Measurements from ENCODE around the gene PRSS56. TPM values are rescaled to one million over a fixed set of nuclear protein-coding genes. Genes with fewer than 3 reads are reported as not detected.

The PRSS56 gene
- total RNA-seq, 1 donor from 2014 or later, result not detected

- H3K4me1 Mint-ChIP-seq, result peaks cover 18% of the 10 kb centered on the region
- intact Hi-C loops (cut with micrococcal nuclease), result no loop called here
- H3K36me3 Mint-ChIP-seq (ENCODE audit: low read depth), result peaks cover 13% of the 10 kb centered on the region
- H3K9me3 Mint-ChIP-seq, result no peaks in the 10 kb centered on the region
- no peak for ATAC-seq (ENCODE audit: low read depth)
- ChIA-PET CTCF (no interaction called here), POLR2A (no interaction called here)
- H3K27ac Mint-ChIP-seq, result no peak overlapping the region
- no peak for DNase-seq
- peaks cover 5% of the 10 kb centered on the region for H3K27me3 Mint-ChIP-seq
- H3K4me3 Mint-ChIP-seq, result no peak overlapping the region
- TF ChIP-seq, protein P1, sequence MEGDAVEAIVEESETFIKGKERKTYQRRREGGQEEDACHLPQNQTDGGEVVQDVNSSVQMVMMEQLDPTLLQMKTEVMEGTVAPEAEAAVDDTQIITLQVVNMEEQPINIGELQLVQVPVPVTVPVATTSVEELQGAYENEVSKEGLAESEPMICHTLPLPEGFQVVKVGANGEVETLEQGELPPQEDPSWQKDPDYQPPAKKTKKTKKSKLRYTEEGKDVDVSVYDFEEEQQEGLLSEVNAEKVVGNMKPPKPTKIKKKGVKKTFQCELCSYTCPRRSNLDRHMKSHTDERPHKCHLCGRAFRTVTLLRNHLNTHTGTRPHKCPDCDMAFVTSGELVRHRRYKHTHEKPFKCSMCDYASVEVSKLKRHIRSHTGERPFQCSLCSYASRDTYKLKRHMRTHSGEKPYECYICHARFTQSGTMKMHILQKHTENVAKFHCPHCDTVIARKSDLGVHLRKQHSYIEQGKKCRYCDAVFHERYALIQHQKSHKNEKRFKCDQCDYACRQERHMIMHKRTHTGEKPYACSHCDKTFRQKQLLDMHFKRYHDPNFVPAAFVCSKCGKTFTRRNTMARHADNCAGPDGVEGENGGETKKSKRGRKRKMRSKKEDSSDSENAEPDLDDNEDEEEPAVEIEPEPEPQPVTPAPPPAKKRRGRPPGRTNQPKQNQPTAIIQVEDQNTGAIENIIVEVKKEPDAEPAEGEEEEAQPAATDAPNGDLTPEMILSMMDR (IDR thresholded peaks at IDR 0.05), result no peak
These were observed 21.9 kb downstream of the PRSS56 start for GRCh38 chr2:232541961-232542714.

GRCh38 chr2:232542715-232543467 lies 22.7 kb downstream of the PRSS56 start:
- Mint-ChIP-seq H3K4me3 (no peak overlapping the region), H3K36me3 (ENCODE audit: low read depth) (peaks cover 13% of the 10 kb centered on the region), H3K27me3 (peaks cover 5% of the 10 kb centered on the region), H3K27ac (no peak overlapping the region), H3K9me3 (no peaks in the 10 kb centered on the region), H3K4me1 (peaks cover 23% of the 10 kb centered on the region)
- TF ChIP-seq, protein P1 (IDR thresholded peaks at IDR 0.05), result no peak
- ChIA-PET POLR2A (no interaction called here), CTCF (no interaction called here)
- no peak for ATAC-seq (ENCODE audit: low read depth)
- DNase-seq, result no peak
- intact Hi-C loops (cut with micrococcal nuclease), result no loop called here

- no peak for DNase-seq
- peaks cover 24% of the 10 kb centered on the region for H3K4me1 Mint-ChIP-seq
- intact Hi-C loops (cut with micrococcal nuclease), result no loop called here
- H3K9me3 Mint-ChIP-seq, result no peaks in the 10 kb centered on the region
- ATAC-seq (ENCODE audit: low read depth), result no peak
- H3K27ac Mint-ChIP-seq, result no peak overlapping the region
- peaks cover 14% of the 10 kb centered on the region for H3K36me3 Mint-ChIP-seq (ENCODE audit: low read depth)
- H3K4me3 Mint-ChIP-seq, result no peak overlapping the region
- peaks cover 1% of the 10 kb centered on the region for H3K27me3 Mint-ChIP-seq
- CTCF ChIA-PET, result no interaction called here
- POLR2A ChIA-PET, result no interaction called here
- TF ChIP-seq, protein P1 (IDR thresholded peaks at IDR 0.05), result no peak
These were observed 23.3 kb downstream of the PRSS56 start for GRCh38 chr2:232543491-232543890.

DNA sequence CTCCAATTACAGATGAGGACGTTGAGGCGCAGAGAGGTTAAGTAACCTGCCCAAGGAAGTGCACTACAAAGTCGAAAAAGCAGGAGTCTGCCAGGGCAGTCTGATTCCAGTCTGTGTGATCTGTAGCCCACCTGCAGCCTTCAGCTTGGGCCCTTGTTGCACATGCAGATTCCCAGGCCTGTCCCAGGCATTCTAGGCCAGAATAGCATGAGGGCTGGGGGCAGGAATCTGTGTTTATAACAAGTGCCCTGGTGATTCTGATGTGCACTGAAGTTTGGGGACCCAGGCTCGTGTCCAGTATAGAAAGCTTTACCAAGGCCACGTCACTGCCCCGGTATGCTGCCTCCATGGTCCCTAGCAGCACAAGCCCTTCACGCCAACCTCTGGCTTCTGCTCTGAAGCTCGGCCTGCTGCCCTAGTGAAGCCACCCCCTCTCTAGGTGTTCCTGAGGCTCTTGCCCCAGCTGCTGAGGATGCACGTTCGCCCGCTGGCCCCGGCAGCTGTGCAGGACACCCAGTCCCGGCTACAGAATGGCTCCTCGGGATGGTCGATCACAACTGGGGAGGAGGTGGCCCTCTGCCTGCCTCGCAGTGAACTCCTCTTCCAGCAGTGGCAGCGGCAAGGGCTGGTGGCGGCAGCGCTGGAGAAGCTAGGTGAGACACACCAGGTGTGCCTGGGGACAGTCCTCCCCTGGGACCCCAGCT lies 23.9 kb downstream of the PRSS56 start:
- TF ChIP-seq, protein P1 (IDR thresholded peaks at IDR 0.05), result no peak
- peaks cover 16% of the 10 kb centered on the region for H3K36me3 Mint-ChIP-seq (ENCODE audit: low read depth)
- no peaks in the 10 kb centered on the region for H3K9me3 Mint-ChIP-seq
- ATAC-seq (ENCODE audit: low read depth) (no peak), DNase-seq (no peak)
- peaks cover 25% of the 10 kb centered on the region for H3K4me1 Mint-ChIP-seq
- no peaks in the 10 kb centered on the region for H3K27me3 Mint-ChIP-seq
- ChIA-PET POLR2A (no interaction called here), CTCF (no interaction called here)
- H3K27ac Mint-ChIP-seq, result no peak overlapping the region
- no peak overlapping the region for H3K4me3 Mint-ChIP-seq
- intact Hi-C loops (cut with micrococcal nuclease), result no loop called here

DNA sequence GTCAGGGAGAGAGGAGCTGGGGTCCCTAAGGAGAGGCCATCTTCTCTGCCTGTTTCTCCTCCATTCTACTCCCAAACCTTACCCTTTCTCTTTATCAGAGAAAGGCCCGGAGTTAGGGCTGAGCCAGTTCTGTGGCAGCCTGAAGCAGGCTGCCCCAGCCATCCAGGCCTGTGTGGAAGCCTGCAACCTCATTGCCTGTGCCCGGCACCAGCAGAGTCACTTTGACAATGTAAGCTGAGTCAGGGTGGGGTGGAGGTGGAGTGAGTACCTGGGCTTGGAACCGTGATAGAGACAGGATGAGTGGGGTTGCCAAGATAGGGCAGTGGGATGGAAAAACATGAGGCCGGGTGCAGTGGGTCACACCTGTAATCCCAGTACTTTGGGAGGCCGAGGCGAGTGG lies 24.5 kb downstream of the PRSS56 start:
- DNase-seq, result no peak
- Mint-ChIP-seq H3K4me3 (no peak overlapping the region), H3K4me1 (peaks cover 30% of the 10 kb centered on the region), H3K27ac (no peak overlapping the region), H3K36me3 (ENCODE audit: low read depth) (peaks cover 17% of the 10 kb centered on the region), H3K9me3 (no peaks in the 10 kb centered on the region), H3K27me3 (no peaks in the 10 kb centered on the region)
- intact Hi-C loops (cut with micrococcal nuclease), result no loop called here
- TF ChIP-seq, protein P1 (IDR thresholded peaks at IDR 0.05), result no peak
- CTCF ChIA-PET, result no interaction called here
- POLR2A ChIA-PET, result no interaction called here
- ATAC-seq (ENCODE audit: low read depth), result no peak
